HG03442 (cell line): Measurements from ENCODE around the gene CCDC85B.

Experiments used
- ATAC-seq: cut with Tn5 transposase; IDR thresholded peaks from one replicate; pipeline ENCODE4 v1.9.1; 2021; ENCODE audit warnings: mild to moderate bottlenecking, moderate library complexity; ENCODE audit not compliant: unreplicated experiment

The CCDC85B gene

DNA sequence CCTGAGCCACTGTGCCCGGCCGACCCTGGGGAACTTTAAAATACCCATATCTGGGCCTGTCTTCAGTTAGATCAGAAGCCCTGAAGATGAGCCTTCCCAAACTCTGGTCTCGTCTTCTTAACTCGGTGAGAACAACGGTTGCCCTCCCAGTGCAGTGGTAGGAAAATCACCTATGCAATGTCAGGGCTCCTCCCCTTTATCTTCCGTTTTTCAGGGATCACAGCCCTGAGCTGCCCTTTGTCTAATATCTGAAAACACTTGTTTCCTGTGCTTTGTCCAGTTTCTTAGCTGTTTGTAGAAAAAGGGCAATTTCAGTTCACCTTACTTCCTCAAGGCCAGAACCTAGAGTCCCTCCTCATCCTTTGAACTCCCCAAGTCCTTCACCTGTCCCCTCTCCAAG is 38.2 kb downstream of the CCDC85B start:
- no peak for ATAC-seq

DNA sequence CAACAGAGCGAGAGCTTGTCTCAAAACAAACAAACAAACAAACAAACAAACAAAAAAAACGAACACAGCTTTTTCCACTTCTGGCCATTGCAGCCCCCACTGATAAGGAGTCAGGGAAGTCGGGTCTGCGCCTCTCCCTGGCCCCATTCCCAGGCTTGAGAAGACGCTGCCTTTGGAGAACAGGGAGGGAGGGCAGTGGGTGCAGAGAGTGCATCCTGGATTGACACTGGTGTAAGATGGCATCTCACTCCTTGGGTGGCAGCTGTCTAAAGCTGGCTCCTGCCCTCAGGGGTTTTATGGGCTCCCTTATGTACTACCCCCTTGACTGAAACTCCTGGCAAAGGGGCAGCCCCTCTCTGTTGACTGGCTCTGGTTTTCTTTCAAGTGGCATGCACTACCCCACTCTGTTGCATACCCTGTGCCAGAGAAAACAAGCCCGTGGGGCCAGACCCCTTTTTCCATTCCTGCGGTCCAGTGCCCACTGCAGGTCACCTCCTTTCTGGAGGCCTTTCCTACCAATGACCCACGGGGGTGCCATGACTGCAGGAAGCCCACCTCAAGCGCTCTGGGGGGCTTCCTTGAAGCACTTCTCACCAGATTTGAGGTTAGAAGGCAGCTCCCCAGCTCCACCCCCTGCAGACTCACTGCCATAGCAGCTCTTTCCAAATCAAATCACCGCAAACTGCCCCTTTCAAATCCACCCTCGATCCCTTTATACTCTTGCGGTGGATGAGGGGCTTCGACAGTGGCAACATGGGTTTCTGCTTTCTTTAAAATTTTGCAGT is 41.5 kb downstream of the CCDC85B start:
- ATAC-seq, result no peak

DNA sequence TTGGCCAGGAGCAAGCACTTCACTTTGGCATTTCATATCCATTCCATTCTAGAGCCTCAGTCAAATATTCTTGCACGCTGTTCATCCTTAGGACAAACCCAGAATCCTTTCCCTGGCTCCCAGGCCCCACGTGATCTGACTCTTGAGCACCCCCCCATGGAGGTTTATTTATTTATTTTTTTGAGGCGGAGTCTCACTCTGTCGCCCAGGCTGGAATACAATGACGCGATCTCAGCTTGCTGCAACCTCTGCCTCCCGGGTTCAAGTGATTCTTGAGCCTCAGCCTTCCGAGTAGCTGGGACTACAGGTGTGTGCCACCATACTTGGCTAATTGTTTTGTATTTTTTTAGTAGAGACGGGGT is 42.1 kb downstream of the CCDC85B start:
- no peak for ATAC-seq

DNA sequence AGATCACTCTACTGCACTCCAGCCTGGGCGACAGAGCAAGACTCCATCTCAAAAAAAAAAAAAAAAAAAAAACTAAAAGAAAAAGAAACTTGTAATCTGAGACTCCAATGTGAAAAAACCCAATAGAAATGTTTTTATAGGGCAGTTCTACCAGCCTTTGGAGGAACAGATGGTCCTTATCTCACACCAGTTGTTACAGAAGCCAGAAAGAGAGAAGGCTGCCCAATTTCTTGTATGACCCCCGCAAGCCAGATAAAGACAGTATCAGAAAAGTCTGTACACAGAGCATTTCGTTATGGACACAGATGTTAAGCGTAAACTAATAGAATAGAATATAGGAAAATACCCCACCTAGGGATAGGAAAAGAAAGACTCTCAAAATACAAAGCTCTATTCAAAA is 43.5 kb downstream of the CCDC85B start:
- no peak for ATAC-seq

- no peak for ATAC-seq
Observed at GRCh38 chr11:65937766-65938165, 47.3 kb downstream of the CCDC85B start.
